GM20431 (cell line): Measurements from ENCODE around the gene MED9.

Source experiments
- in situ Hi-C: fragments of 300-500 bp; cut with MseI, MboI; formaldehyde crosslinking; loops from one replicate; pipeline ENCODE4 v1.15.0; 2020; ENCODE audit warnings: low sequenced_read_pairs; ENCODE audit not compliant: unreplicated experiment

Gene MED9

DNA sequence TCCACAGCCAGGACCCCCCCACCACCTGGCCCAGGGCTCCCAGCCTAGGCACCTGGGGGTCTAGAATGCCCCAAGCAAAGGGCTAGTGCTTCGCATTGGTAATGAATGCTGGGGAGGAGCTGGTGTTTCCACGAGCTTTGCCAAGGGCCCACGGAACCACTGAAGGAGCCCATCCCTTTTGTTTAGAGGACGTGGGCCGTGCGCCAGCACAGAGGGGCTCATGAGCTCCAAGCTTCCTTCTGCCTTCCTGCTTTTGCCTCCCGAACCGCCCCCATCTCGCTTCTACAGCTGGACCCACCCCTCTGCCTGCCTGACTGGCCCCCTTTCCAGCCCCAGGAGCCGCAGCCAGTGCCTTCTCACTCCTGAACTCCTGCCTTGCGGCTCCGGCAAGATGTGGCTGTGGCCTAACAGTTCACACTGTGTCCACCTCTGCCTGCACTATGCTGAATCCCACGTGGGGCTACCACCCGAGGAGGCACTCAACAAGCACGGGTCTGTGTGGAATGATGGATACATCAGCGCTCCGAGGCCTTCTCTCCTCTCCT lies 51.2 kb downstream of the MED9 start:
- in situ Hi-C loops = no loop called here

DNA sequence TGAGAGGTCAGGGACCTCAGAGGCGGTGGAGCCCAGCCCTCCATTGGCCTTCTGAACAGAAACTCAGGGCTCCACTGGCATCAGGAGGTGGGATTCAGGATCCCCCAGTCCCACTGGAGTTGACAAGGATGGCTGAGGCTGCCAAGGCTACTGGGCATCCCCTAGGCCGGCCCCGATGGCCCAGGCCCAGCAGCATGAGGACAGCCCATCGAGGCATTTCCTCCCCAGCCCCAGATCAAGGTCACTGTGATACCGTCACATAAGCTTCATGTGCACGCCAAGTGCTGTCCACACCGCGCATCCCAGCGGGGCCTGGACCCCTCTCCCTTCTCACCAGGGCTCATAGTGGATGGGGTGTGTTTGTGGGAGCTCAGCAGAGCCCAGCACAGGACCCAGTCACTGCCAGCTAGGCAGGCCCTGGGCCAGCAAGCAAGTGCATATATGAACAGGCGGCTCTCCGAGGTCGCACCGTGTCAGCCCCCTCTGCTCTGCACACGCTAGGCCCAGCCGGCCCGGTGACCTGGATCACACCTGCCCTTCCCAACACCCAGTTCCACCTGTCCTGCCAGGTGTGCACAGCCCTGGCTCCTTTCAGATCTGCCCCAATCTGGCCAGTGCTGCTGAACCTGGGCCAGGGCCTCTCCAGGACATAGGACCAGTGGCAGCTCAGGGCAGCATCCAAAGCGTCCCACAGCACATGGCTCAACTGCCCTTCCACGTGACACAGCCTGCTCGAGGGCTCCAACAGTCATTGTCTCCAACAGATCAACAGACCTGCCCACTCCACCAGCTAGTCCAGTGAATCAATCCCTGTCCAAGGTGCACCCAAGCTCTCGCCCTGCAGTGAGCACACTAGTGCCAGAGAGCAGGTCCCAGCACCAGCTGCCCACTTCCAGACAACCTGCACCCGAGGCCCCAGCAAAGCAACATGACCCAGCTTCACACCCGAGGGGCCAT lies 52.2 kb downstream of the MED9 start:
- in situ Hi-C loops = no loop called here

DNA sequence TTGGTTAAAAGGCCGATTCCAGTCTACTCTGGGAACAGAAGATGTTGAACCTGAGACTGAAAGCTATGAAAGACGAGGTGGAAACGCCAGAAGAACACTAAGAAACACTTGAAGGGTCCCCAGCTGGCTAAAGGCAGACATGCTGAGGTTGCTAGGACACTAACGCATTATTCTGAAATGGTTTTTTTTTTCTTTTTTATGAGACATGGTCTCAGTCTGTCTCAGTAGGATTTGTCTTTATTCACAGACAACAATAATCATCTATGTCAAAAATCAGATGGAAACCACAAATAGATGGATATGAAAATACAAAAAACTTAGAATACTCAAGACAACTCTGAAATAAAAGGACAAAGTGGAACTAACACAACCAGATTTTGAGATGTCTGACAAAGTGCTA lies 54.4 kb downstream of the MED9 start:
- in situ Hi-C loops = no loop called here

DNA sequence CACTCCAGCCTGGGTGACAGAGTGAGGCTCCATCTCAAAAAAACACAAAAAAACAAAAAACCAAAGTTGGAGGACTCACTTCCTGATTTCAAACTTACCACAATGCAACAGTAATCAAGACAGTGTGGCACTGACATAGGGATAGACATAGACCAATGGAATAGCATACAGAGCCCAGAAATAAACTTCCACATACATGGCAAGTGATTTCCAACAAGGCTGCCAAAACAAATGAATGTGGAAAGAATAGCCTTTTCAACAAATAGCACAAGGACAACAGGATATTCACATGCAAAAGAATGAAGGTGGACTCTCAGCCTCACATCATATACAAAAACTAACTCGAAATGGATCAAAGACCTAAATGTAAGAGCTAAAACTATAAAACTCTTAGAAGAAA lies 56.2 kb downstream of the MED9 start:
- in situ Hi-C loops = no loop called here

DNA sequence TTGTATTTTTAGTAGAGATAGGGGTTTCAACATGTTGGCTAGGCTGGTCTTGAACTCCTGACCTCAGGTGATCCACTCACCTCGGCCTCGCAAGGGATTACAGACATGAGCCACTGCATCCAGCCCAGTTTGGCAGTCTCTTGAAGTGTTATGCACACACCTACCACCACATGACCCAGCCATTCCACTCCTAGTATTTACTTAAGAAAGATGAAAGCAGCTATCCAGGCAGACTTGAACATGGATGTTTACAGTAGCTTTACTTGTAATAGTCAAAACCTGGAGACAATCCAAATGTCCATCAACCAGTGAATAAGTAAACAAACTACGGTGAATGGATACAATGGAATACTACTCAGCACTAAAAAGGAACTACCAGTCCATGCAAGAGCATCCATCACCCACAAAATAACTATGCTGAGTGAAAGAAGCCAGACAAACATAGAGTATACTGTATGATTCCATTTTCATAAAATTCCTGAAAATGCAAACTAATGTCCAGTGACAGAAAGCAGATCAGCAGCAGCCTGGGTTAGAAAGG lies 57.2 kb downstream of the MED9 start:
- in situ Hi-C loops = no loop called here

DNA sequence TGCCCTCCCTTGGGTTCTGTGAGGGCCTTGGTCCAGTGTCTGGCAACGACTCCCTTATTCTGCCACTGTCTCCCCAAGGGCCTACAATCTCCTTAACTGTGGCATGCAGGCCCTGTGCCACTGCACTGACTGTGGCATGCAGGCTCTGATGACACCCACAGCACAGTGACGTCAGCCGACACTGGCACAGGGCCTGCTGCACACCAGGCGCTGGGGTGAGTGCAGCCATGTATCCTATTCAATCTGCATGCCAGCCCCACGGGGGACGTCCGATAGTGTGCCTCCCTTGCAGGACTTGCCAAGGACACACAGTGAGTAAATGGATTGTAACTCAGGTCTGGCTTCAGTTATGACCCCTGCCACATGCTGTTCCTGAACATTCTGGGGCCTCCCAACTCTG lies 59.2 kb downstream of the MED9 start:
- in situ Hi-C loops = no loop called here

DNA sequence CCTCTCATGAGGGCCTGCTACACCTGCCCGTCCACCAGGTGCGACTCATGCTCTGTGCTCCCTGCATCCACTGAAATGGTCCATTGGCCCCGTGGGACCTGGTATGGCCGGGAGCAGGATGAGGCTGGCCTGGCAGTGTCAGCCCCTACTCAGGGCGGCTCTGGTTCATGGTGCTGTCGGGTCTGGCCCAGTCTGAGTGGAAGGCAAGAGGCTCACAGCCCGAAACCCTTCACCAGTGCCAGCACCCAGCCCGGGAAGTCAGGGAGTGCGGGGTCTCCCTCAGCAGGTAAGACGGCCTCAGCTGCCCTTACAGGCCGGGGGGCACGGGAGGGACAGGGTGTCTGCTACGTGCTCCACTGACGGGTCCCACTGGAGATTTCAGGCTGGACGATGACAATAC lies 59.9 kb downstream of the MED9 start:
- in situ Hi-C loops = no loop called here

DNA sequence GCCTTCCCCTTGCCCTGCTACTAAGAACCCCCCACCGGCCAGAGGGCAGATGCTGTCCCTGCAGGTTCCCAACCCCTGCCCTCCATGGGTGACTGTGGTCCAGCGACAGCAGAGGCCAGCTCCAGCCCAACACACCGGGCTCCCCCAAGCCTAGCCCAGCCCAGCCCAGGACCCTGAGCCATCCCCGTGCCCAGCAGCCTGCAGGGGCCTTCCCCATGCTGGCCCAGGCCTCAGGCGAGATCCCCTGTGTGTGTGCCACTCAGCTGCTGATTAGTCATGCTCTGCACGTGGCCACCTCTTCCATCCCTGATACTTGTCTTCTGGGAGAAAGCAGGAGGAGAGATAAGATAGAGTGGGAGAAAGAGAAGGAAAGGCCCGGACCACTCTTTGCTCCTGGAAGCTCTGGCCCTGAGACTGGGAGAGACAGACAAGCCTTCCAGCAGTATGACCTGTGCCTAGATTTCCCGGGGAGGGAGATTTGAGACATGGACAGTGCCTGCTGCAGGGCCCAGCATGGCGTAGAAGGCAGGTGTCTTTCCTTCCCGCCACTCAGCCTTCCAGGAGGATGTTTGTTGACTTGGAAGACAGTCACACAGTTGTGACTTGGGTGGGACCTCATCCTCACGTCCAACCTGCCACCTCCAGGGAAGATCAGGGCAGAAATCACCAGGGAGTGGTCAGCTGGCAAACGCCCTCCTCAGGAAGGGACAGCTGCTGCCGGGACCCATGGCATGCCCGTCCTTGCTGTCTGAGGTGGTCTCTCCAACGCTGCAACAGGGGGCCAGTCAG lies 60.7 kb downstream of the MED9 start:
- in situ Hi-C loops = no loop called here

DNA sequence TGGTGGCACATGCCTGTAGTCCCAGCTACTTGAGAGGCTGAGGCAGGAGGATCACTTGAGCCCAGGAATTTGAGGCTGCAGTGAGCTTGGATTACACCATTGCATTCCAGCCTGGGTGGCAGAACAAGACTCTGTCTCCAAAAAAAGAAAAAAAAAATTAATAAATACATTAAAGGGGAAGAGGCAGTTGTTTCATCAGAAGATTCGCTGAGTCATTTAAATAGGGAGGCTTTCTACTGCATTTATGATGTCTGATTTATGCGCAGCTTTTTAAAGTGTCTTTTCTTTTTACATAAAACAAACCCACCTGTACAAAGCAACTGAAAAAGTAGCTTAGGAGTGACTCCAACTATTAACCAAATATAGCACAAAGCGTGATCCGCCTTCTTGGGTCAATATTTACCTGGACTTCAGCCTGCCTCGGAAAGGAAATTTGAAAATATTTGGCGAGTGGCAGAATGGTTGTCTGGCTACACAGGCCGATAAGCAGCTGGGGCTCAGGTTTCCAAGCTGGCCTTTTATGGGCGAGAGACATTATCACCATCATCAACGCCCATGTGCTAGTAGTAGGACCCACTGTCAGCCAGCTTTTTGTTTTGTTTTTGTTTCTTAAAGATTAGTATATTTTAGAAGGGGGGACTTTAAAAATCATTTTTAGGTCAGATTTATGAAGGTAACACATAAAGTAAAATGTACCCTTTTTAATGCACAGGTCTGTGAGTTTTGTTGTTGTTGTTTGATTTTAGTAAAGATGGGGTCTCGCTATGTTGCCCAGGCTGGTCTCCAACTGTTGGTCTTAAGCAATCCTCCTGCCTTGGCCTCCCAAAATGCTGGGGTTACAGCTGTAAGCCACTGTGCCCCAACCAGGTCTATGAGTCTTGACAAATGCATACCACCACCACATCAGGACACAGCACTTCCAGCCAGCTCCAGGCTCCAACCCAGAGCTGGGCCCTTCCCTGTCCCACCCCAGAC lies 61.9 kb downstream of the MED9 start:
- in situ Hi-C loops = no loop called here

DNA sequence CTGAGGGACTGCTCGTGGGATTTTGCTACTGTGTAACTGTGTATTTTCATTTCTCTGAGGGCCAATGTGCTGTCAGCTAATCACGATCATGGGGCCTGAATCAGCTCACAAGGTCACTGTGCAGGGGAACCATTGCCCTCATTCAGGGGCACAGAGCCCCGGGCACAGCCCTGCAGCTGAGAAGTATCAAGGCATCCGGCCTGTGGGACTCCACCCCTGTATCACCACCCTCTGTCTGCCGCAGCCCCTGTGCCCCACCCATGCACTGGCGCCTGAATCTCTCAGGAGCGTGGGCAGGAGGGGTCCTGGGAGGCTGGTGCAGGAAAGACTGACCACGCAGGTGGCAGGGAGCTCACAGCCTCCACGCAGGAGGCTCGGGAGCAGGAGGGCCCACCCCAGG lies 62.8 kb downstream of the MED9 start:
- in situ Hi-C loops = no loop called here

DNA sequence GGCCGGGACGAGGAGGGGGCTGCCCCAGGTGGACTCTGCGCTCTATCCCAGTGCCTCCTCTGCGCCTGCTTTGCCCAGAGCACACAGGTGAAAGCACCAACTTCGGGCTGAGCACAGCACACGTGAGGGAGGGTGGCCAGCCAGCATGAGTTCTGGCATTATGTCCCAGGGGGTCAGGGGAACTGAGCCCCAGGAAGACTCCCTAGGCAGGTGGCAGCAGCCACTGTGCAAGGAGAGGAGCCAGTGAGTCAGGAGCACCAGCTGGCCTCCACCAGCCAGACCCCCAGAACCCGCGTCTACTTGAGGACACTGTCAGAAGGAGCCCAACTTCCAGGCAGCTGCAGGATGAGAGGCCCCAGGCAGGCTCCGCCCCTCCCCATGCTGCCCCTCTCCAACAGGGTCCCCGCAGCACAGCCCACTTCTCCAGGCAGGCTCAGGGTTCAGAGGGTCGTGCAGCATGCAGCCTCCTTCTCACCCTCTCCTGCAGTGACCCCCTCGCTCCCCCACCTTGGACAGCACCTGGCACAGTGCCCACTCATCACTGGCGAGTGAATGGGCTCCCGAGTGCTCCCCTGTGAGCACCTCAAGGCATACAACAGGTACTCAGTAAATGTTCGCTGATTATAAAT lies 63.6 kb downstream of the MED9 start:
- in situ Hi-C loops = no loop called here

DNA sequence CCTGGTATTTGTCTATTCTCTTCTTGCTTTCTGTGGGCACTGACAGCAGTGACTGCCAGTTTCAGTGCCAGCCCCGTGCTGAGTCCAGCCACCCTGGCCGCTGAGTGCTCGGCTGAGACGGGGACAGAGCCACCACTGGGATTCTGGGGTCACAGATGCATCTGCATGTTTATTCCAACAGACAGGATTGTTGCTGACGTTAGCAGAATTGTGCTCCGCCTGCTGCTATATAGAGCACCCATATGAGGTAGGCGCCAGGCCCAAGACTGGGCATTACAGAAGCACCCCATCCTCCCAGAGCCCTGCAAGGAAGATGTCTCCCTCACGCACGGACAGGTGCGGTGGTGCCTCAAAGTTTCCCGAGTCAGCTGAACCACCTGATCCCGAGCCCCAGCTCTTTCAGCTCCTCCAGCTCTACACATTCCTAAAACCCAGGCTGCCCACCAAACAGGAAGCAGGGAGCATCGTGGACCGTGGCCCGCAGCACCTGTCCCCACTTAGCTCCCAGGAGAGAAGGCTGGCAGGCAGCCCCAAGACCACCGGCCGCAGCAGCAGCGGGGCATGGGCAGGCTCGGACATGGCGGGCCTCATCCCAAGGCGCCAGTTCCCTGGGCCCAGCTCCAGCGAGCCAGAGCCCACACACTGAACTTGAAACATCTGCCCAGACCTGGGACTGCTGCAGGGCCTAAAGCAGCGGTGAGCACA lies 64.3 kb downstream of the MED9 start:
- in situ Hi-C loops = no loop called here

DNA sequence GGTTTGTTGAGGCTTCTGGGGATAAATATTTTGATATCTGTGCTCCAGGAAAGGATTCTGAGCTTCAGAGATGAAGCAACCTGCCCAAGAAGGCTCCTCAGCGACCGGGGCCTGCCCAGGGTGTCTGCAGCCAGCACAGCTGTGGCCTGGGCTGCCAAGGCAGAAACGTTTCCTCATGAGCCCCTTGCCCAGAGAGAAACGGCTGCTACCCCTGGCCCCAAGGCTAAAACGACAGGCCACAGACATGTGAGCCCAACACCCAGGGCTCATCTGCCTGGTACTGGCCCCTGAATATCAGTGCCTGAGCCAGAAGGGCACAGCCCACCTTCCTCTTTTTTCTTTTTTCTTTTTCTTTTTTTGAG lies 64.8 kb downstream of the MED9 start:
- in situ Hi-C loops = no loop called here
